GM08714 (cell line): ENCODE data around the gene DNAH8.

Experiments
- H3K4me3 ChIP-seq: fragments of 200-500 bp; sonication (Bioruptor generic); 2 replicates; pipeline ENCODE4 v1.5.1; 2014; ENCODE audit warnings: mild to moderate bottlenecking, low read length, inconsistent platforms
- ZNF274 ChIP-seq: IDR thresholded peaks from 2 replicates; pipeline ENCODE4 v1.6.1; 2012; ENCODE audit warnings: mild to moderate bottlenecking, low read depth, low read length

Gene DNAH8

GRCh38 chr6:39073471-39074355 is 358.6 kb downstream of the DNAH8 start:
- TF ChIP-seq ZNF274 = no peak

DNA sequence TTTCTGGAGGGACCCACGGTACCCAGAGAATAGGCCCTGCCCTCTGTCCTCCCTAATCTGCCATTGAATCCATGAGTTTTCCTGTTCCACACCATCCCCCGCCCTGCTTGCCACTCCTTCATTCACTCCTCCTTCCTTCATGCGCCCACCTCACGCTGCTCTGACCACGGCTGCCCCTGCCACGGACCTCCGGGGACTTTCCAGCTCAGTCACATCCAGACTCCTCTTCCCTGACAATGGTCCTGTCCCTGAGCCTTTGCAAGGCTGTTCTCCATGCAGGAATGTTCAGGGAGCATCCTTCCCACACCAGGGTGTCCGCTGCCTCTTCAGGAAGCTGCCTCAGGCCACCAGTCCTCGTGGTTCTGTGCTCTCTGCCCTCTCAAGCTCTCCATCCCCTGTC is 359.4 kb downstream of the DNAH8 start:
- no peak for TF ChIP-seq ZNF274

More at GRCh38 chr6:39073471-39074355, 358.6 kb downstream of the DNAH8 start:
- H3K4me3 ChIP-seq = no peak overlapping the region

DNA sequence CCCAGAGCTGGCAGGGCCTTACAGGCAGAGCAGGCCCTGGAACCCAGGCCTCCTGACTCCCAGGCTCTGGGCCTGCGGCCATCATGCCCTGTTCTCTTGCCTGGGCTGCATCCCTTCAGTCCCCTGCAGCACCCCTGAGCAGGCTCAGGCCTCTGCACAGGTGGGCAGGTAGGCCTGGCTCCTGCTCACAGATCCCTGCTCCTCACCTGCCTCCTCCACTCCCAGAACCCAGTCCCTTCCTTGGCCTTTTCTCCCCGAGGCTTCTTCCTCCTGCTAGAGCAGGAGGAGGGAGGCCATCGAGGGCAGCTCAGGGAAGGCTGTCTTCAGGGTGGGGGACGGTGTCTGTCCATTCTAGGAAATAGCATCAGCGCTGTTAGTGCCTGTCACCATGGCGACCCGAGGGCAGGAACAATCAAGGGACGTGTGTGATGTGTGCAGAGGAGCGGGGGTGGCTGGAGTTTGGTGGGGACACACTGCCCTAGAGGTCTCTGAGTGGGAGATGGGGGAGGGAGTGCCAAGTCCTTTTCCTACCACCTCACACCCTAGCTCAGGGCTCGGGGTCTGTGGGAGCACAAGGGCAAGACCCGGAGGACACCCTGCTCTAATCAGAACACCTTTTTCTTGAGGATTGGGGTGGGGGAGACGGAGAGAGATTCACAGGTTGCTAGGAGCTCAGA is 360.0 kb downstream of the DNAH8 start:
- no peak overlapping the region for H3K4me3 ChIP-seq
- TF ChIP-seq ZNF274 = no peak

More for the DNA sequence above, 359.4 kb downstream of the DNAH8 start:
- H3K4me3 ChIP-seq = no peak overlapping the region

DNA sequence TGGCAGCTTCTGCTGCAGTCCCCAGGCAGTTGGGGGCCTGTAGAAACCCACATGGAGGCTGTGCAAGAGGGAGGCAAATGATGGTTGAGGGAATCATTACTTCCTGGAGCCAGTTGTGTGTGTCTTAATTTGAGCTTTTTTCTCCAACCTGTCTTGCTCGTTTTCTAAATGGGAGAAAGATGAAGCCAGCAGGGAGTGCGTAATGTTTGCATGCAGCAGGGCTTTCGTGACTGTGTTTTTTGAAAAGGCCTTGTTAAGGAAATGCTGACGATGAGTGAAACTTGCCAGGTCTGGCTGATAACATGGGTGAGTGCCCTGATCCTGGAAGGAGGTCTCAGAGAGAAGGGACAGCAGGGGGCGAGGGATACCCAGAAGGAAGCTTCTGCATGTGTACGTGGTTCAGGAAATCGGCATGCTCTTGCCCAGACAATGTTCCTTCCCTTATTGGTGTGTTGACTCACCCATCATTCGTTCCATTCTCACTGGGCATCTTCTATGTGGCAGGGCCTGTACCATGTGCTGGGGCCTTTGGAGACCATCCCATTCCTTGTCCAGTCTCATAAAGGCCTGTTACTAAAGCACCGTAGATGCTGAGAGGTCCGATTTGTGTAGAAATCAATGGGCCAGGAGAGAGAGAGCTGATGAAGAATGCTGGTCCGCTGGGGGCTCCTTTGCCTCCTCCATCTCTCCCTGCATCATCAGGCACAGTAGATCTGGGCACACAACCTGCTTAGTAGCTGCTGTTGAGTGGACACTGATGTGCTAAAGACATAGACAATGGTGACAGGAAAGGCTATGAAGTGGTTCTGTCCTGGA is 360.9 kb downstream of the DNAH8 start:
- TF ChIP-seq ZNF274 = no peak
- H3K4me3 ChIP-seq = no peak overlapping the region

- no peak for TF ChIP-seq ZNF274
Measured at GRCh38 chr6:39076623-39077535, 361.8 kb downstream of the DNAH8 start.

GRCh38 chr6:39077882-39078594 is 362.9 kb downstream of the DNAH8 start:
- no peak overlapping the region for H3K4me3 ChIP-seq
- no peak for TF ChIP-seq ZNF274

More at GRCh38 chr6:39076623-39077535, 361.8 kb downstream of the DNAH8 start:
- no peak overlapping the region for H3K4me3 ChIP-seq

DNA sequence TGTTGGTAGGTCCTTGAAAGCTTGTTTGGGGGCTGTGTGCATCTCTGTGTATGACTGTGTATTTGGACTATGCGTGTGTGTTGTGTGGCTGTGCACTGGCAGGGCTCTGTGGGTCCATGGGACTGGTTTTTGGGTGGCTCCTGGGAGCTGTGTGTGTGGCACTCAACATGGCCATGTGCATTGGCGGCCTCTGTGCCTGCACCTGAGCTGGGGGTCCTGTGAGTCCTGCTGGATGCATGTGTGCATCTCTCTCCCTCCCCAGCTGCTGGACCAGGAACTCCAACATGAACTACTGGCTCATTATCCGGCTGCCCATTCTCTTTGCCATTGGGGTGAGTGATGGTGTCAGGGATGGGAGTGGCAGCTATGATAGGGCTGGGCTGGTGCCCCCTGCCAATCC is 363.6 kb downstream of the DNAH8 start:
- H3K4me3 ChIP-seq = no peak overlapping the region
- TF ChIP-seq ZNF274 = no peak

- no peak overlapping the region for H3K4me3 ChIP-seq
- no peak for TF ChIP-seq ZNF274
Measured at GRCh38 chr6:39079197-39080125, 364.4 kb downstream of the DNAH8 start.
